HG03196 (cell line): ENCODE results near the gene BMF.

Experiments
- ATAC-seq: cut with Tn5 transposase; IDR thresholded peaks from one replicate; pipeline ENCODE4 v1.9.1; 2021; ENCODE audit not compliant: unreplicated experiment

The BMF gene

DNA sequence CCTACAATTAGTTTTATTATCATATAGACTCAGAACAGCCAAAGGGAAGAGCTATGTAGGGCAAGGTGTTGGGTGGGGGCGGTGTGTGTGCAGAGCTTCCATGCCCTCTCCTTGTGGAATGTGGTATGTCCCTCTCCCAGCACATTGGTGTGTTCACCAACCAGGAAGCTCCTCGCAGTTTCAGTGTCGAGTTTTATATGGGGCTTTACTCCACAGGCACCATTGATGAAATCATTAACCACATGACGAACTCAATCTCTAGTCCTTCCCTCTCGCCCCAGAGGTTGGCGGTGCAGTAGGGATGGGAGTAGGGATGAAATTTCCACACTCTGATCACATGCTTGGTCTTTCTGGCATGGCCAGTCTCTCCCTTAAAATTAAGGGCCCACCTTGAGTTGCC is 56.1 kb downstream of the BMF start:
- ATAC-seq, result no peak

DNA sequence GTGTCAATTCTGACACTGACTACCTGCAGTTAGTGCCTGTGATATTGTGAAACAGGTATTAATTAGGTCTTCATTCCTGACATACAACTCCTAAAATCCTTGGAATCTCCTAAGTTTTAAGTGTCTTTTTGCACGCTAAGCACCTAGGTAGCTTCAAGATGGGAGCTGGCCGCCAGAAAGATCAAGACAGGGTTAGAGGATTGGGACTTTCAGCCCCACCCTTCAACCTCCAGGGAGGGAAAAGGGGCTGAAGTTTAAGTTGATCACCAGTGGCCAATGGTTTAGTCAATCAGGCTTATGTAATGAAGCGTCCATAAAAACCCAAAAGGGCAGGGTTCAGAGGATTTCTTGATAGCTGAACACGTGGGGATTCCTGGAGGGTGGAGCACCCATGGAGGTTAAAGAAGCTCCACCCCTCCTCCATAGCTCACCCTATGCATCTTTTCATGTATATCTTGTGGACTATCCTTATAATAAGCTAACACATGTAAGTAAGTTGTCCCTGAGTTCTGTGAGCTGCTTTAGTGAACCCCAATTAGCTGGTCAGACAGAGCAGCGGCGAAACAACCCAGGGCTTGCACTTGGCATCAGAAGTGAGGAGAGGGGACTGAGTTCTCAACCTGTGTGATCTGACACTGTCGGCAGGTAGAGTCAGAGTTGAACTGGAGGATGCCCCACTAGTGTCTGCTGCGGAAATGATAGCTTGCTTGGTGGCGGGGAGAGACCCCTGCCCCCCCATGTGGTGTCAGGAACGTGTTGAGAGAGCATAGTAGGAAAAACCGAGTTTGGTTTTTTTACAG is 56.9 kb downstream of the BMF start:
- no peak for ATAC-seq

DNA sequence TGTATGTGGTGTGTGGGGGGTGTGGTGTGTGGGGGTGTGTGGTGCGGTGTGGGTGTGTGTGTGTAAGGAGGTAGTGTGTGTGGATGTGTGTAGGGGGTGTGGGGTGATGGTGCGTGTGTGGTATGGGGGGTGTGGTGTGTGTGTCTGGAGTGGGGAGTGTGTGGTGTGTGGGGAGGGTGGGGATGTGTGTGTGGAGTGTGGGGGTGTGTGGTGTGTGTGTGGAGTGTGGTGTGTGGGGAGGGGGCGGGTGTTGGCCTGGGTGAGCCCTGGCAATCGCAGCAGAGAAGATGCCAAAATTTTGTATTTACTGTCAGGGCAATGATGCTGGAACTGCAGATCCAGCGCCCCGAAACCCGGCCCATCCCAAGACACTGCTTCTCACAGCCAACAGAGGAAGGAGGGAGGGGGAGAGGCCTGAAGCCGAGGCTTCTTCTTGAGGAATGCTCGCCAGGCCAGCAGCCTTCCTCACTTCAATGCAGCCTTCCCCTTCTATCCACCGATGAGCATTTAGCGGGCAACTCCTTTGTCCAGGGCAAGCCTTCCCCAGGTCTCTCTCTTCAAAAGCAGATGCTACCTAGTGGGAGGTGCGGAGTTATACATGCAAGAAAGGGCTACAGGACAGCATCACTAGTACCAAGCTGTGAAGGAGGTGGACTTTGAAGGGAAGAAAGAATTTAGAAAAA is 57.8 kb downstream of the BMF start:
- no peak for ATAC-seq

DNA sequence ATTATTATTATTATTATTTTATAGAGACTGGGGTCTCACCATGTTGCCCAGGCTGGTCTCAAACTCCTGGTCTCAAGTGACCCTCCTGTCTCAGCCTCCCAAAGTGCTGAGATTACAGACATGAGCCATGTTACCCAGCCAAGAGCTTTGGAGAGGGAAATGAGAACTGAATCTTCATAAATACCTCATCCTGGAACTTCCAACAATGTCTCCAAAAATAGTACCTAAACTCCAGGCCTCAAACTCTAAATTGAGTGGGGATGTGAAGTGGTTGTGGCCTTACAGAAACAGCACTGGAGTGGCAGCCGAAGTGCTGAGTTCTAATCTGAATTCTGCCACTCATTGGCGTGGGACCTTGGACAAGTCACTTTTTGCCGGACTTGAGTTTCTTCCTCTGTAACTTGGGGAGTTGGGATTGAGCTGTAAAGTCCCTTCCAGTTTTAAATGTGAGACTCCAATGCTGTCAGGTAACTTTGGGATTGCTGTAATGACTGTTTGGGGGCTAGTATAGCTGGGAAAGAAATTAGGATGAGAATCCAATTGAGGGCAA is 59.7 kb downstream of the BMF start:
- no peak for ATAC-seq

DNA sequence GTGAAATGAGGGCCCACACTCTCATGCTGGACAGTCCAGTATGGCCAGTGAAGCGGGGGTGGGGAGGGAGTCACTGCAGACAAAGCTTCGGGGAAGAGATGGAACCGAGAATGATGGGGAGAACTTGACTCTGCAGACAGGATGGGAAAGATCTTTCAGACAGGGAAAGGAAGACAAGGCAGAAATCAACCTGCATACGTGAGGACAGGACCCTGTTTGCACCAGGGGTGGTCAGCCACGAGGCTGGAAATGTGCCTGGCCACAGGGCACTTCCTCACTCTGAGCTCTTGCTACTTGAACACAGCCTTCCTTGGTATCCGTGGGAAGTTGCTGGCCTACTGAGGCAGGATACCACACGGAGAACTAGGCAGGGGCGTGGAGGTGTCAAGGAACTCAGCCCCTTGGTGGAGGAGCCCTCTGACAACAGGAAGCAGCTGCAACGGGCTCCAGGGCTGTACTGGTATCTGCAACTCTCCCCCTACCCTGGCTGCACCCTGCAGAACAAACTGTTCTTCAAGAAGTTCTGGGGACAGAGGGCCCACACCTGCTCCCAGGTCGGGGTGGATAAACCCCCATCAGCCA is 60.4 kb downstream of the BMF start:
- no peak for ATAC-seq

DNA sequence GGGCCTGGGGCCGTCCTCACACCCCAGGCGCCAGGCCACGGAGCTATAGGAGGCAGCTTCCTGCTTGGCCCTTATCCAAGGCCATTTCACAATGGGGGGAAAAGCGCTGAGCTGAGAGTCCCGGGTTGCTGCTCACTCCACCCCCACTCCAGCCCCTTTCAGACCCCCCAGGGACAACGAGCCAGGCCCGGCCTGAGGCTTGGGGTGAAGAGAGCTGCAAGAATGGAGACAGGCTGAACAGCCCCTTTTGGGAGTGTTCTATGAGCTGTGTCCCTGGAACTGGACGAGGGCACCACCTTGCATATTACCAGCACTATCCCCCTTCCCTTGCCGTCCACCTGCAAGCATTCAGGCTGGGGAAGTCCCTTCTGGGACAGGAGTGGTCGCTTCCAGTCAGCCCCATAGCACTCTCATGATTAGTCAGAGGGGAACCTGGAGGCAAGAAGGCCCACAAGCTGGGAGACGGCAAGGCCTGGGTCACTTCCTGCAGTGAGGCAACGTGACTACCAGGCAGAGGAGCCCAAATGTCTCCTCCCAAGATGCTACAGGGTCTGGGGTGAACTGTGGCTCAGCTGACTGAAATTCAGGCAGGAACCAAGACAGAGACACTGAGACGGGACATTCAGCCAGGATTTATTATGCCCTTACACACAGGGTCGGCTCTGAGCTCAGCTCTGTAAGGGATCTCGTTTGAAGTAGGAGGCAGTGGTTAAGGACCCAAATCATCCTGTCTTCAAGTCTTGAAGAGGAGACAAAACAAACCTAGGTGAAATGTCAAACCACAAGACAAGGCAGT is 61.1 kb downstream of the BMF start:
- ATAC-seq, result peak; percentile 49

DNA sequence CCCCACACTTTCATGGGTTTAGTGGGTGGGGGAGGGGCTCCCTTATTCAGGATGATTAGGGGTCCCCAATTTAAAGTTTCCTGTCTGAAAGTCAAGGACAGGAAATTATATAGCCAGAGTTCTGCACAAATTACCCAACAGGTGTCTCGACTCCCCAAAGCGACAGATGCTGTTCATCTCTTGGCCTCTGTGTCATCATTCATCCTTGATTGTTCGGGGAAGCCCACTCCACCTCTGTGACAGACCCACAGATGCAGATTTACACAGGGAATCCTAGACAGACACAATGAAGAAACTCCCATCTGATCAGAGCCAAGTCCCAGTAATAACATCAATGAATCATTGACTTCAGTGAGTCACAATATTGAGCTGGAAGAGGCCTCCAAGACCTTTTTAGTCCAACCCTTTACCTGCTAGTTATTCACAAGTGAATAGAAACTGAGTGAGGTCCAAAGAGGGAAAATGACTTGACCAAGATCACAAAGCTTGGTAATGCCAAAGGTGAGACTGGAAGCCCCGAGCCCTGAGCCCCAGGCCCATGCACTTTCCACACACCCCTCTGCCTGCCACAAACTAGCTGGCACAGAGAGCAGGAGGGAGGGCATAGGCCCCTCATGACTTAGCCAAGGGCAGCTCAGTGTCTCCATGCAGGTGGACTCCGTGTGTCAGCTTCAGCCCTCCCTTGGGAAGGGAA is 61.8 kb downstream of the BMF start:
- no peak for ATAC-seq

DNA sequence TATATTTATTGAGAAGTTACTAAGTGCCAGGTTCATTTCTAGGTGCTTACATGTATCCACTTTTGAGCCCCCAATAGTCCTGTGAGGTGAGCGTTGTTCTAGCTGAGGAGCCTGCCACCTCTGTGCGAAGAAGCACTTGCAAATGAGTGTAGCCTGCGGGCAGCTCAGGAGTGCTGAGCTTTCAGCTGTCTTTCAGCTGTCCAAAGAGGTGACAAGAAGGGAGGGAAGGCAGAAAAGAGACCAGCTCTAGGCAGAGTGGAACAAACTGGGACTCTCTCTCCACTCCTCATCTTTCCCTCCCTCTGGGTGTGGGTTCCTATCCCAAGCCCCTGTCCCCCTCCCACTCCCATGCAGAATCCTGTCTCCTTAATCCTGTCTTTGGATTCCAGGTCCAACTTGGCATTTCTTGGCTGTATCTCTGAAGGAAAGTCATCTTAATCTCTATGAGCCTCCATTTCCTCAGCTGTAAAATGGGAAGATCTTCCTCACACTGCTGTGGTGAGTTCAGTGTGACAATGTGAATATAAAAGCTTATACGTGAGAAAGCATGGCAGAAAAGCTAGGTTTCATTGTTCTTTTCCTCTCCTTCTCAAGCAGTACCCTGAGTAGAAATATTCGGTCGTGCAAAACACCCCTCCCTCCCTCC is 63.0 kb downstream of the BMF start:
- no peak for ATAC-seq

DNA sequence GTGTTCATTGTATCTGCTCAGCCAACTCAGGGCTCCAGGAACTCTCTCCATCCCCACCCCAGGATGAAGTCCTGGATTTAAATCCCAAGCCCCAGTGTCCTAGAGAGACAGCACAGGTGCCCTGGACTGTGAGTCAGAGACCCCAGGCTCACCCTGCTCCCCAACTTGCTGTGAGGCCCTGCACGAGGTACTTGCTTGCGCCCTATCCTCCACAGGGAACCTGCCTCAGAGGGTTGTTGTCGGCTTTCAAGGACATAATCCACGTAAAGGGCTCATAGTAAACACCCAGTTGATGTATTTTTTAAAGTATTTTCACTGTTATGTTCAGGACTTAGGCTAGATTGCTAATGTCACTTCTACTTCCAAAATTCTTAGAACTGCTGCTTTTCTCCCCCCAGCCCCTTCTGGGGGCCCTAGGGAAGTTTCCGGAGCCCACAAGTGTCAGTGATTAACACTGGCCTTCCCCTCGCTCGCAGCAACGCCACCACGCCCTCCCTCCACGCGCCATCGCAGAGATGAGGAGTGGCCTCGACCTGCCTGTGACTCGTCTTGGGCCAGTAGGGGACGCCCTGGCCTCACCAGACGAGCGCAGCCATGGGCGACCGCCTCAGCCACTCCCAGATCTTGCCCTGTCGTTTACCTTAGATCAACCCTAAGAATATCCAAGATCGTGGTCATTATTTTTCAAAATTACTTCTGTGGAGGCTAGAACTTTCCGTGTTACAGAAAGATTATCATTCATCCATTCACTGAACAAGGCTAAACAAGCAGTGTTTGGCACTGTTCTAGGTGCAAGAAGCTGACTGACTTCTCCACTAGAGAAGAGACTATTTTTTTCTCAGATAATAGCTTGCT is 63.7 kb downstream of the BMF start:
- ATAC-seq, result peak; percentile 68

DNA sequence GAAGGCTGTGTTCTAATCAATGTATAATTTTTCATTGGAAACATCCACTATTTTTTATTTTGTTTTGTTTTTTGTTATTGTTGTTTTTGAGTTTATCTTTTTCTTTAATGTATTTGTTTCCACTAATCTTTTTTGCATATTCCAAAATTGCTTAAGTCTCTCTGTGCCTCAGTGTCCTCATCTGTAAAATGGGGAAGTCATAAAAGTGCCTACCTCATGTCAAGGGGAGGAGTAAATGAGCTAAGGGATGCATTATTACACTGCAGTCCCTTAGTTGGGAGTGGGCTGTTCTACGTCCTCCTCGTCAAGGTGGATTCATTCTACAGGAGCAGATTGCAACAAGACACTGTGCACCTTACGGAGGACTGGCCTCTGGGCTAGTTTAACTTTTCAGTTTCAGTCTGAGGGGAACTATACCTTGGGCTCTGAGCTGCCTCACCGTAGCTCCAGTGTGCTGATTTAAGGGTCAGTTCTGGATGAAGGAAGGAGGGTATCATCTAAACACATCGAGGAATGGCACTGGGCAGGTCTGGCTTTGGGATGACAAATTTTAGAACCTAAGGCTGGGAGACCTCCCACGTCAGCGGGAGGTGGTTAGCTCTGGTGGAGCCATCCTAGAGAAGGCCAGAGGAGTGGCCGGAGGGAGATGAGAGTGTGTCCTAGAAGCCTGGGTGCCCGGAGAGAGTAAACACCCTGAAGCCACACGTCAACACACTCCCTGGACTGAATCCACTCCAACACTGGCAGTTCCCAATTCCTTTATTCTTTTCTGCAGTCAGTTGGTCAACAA is 64.6 kb downstream of the BMF start:
- no peak for ATAC-seq

DNA sequence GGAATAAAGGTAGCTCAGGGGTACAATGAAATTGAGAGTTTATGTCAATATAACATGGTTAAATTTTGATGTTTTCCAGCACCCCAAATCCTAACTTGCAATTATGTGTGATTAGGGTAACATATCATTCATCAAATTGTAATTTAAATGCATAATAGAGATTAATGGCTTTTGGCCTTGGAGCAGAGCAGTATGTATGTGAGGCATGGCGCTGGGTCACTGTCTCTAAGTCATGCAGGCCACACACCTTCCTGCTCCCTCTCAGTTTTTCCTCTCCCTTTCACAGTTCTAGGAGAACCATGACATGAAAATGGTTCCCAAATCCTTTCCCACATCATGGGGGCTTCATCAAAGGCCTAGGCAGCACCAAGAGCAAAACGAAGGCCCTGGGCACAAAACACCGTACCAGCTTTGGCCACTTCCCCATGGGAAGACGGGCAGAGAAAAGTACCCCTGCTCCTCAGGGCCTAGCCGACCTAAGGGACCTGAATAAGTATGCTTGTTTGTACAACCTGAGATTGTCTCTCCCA is 65.8 kb downstream of the BMF start:
- ATAC-seq, result no peak

DNA sequence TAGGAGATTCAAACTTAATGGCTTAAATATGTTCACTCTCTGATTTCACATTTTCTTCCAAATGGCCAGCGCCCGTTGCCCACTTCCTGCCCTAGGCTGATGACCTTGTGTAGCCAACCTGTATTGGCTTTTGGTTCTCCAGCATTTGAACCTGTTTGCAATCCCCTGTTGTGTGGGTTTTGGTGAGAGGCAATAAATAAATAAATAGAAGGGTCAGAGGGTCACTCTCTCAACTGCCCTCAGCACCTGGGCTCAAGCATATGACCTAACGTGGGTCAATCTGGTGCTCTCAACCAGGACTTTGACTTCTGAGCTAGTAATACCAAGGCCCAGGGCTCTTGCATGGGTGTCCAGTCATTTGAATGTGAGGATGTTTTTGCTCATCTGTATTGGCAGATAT is 67.9 kb downstream of the BMF start:
- no peak for ATAC-seq

DNA sequence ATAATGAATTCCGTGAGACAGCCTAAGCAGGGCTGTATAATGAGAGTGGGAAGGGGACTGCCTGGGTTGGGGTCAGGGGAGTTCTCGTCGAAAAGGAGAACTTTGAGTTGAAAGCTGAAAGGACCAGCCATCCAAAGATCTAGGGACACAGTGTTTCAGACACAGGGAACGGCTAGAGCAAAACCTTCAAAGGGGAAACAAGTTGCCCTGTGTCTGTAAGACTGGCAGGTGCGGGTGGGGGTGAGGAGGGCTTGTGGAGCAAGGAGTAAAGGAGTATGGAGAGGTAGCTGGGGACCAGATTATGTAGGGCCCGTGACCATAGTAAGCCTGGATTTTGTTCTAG is 68.4 kb downstream of the BMF start:
- no peak for ATAC-seq

DNA sequence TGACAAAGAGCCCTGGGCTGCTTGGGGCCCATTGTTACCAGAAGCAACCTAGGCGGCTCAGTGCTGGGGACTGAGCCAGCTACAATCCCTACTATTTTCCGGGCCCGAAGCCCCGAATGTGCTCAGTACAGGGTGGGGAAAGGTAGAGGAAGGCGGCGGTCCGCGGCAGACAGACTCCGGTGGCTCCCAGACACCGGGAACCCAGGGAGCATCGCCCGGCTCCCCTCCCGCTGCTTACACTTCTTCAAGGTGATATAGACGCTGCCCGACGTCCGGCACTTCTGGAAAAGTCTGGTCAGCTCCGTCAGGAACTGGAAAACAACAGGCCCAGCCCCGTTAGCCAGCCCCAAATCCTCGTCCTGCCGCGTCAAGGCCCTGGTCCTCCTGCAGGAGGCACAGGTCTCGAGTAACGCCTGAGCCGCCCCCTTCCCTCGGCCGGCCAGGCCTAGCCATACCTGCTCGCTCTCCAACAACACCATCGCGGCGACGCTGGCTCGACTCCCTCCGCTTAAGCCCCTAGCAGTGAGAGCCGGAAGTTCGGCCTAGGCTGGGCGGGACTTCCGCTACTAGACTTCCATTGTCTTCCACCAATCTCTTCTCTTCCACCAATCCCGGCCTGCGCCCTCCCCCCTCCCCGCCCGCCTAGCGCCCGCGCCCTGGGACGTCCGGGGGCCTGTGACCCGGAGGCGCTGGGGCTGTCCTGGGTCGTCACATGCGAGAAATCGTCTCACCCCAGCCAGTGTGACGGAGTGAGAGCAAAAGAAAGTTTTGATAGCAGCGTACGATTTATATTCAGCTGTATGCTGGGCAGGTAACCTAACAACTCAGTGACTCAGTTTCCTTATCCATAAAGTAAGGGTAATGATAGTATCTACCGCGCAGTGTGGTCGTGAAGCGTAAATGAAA is 69.8 kb downstream of the BMF start, which contains the start of gene SRP14:
SRP14 (minus strand) TSS at position 544 of the 906 bp plus-strand sequence; CDS start at position 479, 65 bp downstream.
- ATAC-seq, result peak; percentile 83

DNA sequence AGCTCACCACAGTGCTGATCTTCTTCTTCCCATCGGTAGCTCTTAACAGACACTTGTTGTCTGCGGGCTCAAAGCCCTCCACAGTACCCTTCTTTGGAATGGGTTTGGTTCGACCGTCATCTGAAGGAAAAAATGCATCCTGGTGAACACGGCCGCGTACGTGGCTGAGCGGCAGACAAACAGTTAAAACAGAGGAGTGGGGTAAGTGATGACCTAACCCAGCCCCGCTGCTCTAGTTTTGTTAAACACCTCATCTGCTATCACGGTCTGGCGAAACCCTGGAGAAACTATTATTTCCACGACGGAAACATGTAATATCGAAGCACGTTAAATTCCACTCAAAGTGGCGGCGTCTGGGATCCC is 70.4 kb downstream of the BMF start:
- ATAC-seq, result no peak
